ENCODE data around the gene TFIP11.

Gene TFIP11

DNA sequence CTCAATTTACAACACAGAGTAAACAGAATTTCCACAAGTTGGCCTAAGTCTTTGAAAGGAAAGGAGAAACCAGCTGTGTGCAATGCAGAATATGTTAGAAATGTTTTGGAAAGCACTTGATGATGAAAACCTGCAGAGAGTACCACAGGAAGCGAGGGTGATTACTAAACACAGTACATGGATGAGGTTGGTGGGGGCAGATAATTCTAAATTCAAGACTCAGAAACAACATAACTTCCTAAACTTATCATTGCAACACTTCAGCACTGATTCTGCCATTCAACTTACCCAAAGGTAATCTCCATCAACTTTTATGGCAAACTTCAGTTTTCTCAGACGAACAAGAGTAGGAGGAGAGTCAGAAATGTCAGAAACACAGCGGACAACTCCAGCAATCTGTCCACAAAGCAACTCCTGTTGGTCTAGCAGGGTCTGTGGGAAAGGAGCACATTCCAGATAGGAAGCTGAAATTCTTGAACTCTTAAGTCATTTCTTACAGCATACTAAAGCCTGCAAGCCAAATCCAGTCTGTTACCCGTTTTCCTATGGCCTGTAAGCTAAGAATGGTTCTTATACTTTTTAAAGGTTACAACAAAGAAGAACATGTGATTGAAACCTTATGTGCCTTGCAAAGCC lies 35.5 kb downstream of the TFIP11 start:
- peak in 1 of 2 experiments; percentile 24 for DNase-seq

DNA sequence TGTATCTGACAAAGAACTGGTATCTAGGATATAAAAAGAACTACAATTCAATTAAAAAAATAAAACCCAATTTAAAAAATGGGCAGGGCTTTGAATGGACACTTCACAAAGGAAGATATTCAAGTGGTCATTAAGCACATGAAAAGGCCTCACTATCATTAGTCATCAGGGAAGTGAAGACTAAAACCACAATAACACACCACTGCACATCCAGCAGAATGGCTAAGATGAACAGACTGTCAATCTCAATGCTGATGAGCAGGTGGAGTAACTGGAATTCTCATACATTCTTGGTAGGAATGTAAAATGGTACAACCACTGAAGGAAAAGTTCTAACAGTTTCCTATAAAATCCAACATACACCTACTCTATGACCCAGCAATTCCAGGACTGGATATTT lies 37.6 kb downstream of the TFIP11 start:
- no peak for DNase-seq

DNA sequence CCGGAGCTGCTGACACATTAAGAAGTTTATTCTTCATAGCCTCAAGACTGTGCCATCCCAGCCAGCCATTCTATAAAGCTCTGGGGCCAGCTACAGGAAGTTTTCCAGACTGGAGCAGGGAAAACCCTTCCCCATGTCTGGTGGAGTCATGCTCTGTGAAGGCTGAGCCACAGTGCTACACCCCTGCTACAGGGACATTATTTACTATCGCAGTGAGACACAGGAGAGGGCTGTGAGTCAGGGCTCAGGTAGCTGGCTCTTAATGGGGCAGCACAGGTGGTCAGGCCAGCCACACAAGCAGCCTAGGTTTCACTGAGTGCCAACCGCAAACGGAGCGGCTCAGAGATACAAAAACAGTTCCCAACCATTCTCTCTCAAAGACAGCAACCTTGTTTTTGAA lies 40.8 kb downstream of the TFIP11 start:
- DNase-seq, result no peak

DNA sequence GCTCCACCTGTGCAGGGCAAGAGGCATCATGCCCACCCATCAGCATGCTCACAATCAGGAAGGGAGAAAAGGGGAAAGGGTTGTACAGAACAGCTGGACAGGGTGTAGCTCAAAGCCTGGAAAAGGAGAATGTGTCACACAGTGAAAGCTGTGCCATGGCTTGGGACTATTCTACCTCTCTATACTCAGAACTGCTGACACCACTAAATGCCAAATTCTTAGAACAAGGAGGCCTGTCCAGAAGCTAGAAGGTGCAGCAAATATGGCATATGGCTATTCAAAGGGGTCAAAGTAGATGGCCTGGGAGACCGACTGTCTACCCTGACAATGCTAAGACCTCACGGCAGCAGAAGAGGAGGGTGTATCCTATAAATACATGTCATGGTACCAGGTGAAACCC lies 41.5 kb downstream of the TFIP11 start:
- DNase-seq, result no peak

DNA sequence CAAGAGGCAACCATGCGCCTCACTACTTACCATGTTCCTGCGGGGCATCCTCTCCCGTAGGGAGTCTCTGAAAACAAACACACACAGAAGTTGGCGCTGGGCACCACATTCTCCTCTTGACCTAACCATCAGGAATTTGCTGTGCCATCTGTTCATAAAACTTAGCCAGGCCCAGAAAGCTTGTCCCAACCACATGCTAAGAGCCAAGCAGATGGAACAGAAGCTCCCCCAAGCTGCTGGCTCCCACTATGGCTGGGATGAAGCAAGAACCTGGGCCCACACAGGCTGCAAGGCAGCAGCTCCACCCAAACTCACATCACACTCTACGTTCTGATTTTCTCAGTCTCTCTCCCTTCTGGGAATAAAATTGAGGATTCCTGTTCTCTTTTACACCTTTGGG lies 46.1 kb downstream of the TFIP11 start:
- no peak for DNase-seq

DNA sequence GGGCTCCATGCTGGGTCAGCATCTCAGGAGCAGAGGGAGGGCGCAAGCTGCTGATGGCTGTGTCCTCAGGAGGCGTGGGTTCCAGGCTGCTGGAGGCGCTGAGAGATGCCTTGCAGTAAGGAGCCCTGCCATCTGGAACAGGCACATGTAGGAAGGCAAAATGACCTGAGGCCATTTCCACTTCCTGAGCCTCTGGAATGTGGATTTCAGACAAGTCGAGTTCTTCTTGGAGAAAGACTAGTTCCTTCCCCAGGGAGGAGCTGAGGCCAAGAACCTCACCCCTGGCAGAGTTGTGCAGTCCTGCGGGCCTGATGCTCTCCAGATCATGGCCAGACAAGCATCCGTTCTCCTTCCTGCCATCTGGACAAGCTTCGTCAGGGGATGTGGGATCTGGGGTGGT lies 48.0 kb downstream of the TFIP11 start:
- DNase-seq, result no peak

DNA sequence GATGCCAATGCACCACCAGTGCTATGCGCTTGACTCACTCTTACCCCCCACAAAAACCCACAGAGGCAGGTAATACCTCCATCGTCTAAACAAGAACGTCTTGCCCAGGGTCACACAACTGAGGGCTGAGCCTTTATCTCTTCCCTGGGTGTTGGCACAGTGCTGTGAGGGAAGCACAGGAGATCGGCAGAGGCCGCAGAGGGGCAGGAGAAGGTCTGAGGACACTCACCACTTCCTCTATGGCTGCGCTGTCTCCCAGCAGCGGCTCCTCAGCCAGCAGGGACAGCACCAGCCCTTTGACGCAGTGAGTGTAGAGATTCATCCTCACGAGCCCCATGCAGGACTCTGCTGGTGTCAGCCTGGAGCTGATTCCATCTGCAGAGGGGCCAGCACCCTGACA lies 48.6 kb downstream of the TFIP11 start:
- DNase-seq, result no peak

DNA sequence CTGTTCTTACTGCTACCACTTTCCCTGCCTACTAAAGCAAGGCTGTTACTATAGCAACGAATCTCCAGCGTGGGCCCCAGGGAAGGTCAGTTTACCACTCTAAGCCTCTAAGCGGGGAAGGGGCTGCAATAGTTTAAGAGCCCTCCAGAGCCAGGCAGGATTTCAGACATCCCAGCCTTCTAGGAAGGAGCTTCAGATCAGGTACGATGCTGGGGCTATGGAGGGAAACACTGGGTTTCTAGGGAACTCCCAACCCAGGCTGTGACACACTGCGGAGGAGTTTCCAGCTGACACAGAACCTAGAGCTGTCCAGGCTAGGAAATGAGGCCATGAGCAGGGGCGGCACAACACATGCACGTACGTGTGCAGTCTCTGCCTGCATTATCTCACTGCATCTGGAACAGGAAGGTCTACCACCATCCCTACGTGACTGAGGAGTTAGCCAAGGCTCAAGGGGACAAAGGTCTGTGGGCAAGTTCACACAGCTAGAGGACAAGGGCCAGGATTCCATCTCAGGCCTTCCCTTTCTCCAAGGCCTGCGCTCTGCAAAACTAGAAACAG lies 49.1 kb downstream of the TFIP11 start:
- no peak for DNase-seq

DNA sequence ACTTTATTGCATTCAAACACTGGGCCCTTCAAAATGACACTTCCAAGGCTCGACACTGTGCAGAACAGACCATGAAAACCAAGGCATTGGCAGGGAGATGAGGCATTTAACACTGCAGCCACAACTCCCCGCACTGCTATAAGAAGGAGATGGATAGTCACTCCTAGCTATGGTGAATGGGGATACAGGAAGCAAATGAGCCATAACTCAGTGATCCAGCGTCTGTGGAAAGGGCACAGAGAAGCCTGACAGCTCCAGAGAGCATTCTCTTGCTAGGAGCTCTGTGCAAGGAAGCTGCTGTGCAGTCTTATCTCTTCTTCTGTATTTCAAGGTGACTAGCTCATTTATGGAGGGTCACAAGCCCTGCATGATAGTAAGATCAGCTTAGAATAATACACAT lies 49.6 kb downstream of the TFIP11 start:
- no peak for DNase-seq

DNA sequence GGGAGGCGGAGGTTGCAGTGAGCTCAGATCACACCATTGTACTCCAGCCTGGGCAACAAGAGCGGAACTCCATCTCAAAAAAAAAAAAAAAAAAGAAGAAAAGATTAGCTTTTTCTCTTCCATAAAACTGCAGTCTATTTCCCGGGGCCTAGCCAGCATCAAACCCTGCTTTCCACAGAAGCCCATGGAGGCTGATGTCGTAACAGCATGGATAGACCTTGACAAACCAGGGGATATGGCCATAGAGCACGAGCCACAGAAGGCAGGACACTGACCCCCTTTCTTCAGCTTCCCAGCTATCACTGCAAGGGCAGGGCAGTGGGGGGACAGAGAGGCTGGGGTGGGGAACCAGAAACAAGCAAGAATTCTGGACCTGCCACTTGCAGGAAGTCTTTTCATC lies 50.2 kb downstream of the TFIP11 start:
- DNase-seq, result no peak

DNA sequence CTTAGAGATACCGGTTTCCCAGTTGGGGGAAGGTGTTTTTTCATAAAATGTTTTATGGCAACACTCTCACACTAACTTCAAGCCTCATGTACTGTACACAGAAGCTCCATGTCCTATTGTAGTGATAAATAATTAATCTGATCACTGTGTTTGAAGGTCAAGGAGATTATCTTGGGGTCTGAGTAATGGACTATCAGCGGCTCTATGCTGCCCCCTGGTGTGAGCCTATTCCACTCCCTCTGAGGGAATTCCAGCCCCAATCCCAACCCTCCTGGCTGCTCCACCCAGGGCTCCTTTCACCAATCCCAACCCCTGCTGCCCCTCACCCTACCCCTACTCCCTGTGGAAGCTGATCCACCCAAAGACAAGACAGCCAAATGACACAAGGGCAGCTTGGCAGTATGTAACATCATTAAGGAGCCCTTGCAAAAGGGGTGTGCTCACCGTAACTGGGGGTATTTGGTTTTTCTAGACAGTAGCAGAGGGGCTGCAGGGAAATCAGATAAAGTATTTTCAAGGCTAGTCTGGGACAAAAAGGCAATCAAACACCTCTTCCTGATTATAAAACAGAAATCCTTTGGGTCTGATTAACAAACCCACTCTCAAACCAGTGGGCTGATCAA lies 51.0 kb downstream of the TFIP11 start:
- DNase-seq, result peak; percentile 14 to 38

DNA sequence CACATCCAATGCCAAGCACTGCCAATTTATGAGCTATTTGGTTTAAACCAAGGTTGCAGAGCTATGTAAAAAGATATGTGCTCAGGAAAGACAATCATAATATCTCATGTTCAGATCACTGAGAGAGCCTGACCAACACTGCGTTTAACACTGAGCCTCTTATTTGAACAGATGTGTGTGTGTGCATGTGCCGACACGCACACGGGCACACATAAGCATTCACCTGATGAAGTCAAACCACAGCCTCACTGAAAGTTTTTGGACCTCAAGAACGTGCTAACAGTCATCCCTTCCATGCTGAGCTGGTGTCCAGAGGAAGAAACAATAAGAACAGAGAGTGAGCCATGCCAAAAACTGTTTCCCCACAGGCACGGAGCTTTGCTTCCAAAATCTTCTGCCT lies 52.1 kb downstream of the TFIP11 start:
- DNase-seq, result no peak

DNA sequence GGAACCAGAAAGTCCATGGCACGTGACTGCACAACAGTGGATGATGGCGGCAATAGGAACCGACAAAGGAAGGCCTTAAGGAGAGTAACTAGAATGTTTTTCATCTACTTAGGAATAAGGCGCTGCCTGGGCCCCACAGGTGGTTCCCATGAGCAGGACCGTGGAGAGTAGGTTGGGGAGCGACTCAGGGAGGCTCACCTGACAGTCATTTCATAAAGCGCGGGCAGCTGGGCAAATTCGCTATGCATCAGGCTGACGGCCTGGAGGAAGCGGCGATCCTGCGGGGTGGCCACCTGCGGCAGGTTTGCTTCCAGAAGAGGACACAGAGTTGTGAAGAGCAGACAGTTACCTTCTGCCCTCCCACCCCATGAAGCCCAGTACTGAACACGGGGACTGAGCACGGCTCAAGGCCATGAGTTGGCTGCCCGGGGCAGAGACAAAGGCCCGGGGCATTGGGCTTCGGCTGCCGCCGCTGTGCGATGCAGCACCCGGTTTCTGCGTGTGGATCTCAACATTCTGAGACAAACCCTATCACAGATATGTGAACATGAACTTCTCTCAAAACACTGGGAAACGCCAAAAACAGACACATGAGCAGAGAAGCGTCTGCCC lies 54.5 kb downstream of the TFIP11 start:
- DNase-seq, result no peak

DNA sequence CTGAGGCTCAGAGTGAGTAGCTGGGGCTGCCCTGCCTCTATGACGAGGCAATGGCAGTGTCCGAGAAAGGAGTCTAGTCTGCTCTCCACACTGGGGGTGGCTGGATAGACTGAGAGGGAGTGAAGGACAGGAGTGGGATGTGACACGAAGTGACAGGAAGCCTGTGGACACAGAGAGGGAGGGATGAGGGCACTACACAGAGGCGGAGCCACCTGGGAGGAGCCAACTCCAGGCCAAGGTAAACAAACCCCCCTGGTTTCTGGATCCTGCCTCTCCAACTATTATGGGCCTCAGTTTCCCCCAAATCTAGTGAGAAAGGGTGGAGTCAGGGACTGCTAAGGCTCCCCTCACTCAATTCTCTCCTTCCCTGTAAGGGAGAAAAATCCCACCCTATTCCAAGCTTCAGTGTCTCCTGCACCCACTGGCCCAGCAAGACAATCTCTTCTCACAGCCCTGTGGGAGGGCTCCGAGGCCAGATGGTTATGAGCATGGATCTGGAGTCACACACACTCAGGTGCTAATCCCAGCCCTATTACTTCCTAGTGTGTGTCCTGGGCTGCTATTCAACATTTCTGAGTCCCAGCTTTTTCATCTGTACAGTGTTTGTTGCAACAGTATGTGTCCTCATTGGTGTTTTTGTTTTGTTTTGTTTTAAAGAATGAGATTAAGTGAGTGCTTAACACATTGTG lies 58.3 kb downstream of the TFIP11 start:
- DNase-seq, result no peak

DNA sequence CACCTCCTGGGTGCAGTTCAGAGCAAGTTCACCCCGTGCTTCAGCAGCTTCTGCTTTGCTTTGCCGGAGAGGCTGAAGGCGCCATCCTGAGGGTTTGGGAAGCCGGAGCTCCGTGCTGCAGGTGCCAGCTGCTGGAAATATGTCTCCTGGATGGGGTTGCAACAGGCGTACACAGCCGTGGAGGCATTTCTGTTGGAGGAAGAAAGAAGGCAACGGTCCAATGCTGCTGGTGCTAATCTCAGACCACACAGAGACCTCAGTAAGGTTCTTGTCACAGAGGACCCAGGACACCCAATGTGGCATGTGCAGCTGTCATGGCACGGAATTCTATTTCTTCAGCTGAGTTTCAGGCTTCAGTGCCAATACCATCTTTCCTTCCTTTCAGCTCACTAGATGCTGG lies 59.1 kb downstream of the TFIP11 start:
- DNase-seq, result no peak

DNA sequence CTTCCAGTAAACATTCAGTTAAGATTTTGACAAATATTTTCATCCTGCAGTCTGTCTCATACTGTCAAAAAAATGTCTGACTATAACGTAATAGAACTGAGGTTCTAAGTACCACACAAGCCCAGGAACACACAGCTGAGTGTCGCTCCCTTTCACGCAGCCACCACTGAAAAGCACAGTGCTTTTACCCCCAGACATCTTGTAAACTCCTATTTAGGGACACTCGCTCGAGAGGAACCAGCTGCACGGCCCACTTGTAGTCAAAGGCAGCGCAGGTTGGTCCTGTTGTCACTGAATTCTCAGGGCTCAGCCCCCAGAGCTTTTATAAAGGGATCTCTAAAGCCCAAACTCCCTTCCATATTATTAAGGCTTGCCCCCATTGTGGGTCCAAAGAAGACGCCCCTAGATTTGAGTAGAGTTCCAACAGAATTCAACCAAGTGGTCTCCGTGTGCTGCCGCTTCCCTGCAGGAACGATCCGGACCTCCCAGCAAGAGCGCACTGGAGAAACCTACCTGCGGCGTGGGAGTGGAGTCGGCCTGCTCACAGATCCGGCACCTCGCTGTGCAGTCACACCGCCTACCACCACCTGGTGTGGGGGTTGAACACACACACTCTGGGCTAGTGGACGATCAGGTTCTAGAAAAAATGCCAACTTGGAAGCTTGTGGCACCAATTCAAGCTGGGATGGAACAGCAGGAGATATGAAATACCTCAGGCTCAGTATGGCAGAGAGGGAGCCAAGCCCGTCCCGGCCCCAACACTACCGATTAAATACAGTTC lies 59.8 kb downstream of the TFIP11 start:
- no peak for DNase-seq

DNA sequence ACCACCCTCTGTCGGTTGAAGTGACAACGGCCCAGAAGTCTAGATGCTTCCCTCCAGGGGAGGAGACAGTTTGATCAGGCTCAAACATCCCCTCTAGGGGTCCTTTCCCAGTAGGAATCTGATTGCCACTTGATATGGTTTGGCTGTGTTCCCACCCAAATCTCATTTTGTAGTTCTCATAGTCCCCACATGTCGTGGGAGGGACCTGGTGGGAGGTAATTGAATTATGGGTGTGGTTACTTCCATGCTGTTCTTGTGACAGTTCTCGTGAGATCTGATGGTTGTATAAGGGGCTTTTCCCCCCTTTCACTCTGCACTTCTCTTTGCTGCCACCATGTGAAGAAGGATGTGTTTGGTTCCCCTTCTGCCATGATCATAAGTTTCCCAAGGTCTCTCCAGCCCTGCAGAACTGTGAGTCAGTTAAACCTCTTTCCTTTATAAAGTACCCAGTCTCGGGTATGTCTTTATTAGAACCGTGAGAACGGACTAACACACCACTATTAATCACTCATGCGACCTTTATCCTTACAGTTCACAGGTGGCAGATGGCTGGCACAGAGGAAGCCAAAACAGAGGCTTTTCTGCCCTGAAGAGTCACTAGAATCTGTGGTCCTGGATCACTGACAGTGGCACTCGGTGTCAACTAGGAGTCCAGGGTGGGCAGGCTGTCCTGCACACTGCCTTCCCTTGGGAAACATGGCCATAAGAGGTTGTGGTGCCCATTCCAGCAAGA lies 61.7 kb downstream of the TFIP11 start:
- no peak for DNase-seq

DNA sequence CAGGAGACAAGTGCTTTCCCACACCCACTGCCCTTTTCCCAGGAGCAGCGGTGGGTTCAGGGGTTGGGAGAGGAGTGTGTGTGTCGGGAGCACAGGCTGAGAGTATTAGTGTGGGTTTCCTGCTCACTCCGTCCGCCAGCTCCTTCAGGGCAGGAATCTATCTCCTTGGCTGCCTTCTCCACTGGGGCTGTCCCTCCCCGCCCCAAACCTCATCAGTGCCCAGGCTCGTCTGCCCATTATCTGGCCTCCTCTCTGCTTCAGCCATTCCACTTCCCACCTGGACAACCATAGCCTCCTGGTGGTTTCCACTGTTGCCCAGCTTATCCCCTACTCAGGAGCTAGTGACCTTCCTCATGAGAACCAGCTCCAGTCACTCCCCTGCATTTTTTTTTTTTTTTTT lies 63.3 kb downstream of the TFIP11 start:
- no peak for DNase-seq

DNA sequence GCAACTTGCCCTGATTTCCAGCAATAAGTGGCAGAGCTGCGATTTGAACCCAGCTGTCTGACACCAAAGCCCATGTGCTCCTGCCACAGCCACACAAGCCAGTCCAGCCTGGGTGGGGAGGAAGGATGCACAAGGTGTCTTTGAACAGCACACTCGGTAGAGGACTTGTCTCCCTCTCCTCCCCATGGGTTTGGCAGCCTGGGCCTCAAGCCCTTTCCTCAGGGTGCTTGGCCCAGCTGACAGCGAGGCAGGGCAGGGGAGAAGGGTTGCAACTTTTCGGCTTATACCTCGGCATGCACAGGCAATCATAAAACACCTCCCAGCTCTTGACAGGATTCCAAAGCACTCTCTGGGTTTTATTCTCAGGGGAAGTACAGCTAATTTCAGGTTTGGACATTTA lies 63.9 kb downstream of the TFIP11 start:
- DNase-seq, result no peak

DNA sequence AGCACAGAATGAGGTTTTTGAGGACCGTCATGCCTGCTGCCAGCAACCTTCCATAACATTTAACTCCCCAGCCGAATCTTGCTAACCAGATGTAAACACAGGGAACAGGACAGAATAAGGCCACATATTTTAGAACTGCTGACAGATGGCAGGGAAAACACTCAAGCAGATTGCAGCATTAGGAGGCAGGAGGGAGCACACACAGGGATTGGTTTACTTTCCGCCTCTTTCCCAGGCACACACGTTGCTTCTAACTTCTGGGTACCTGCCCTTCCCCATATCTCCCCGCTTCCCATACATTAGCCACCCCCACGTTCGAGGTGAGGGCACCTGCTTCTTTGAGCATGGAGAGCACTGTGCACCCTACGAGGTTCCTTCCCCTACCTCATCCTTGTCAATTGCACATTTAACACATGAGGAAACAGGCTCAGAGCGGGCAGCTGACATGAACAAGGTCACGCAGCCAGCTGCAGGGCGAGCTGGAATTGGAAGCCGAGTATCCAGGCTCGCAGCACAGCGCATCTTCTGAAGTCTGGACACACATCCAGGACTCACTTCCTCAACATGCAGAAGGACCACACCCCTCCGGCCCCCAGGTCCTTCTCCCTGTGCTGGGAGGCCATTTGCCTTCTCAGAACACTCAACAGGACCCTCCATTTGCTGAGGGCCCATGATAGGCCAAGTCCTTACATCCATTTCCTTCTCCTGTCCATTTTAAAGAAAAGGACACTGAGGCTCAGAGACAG lies 64.5 kb downstream of the TFIP11 start:
- no peak for DNase-seq

DNA sequence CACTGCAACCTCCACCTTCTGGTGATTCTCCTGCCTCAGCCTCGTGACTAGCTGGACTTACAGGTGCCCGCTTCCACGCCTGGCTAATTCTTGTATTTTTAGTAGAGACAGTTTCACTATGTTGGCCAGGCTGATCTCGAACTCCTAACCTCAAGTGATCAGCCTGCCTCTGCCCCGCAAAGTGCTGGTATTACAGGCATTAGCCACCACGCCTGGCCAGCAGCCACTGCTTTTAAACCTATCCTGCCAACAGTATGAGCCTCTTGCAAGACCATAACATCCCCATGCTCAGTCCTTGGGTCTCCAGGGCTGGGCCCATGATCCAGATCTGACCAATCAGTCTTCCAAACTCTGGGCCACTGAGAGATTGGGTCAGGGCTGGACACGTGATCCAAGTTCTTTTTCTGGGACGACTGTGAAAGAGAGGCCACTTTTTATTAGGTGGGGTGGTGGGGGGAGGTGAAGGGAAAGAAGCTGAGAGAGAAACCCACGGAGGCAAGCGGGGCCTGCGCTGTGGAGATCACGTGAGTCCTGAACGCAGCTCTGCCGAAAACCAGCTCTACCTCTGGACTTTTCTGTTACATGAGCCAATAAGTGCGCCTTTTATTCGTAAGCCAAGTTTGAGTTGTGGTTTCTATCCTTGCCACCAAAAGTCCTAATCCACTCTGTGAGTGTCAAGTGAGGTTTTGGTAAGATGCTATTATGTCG lies 65.3 kb downstream of the TFIP11 start:
- DNase-seq, result no peak

Data from Kasumi-1 (cell line).